ENCODE measurements around the gene NFRKB.

The NFRKB gene

GRCh38 chr11:129933891-129934290 lies 38.5 kb upstream of the NFRKB start:
- TF ChIP-seq CTCF (IDR thresholded peaks at IDR 0.05; ENCODE audit: low read depth, low read length) = no peak
- no peak for DNase-seq (ENCODE audit: extremely low read depth, low read depth)

GRCh38 chr11:129933262-129933661 lies 37.9 kb upstream of the NFRKB start:
- no peak for TF ChIP-seq CTCF (IDR thresholded peaks at IDR 0.05; ENCODE audit: low read depth, low read length)
- no peak for DNase-seq (ENCODE audit: extremely low read depth, low read depth)

GRCh38 chr11:129932381-129933067 lies 37.1 kb upstream of the NFRKB start:
- no peak for DNase-seq (ENCODE audit: extremely low read depth, low read depth)
- TF ChIP-seq CTCF (IDR thresholded peaks at IDR 0.05; ENCODE audit: low read depth, low read length) = no peak

- TF ChIP-seq CTCF (IDR thresholded peaks at IDR 0.05; ENCODE audit: low read depth, low read length) = no peak
- DNase-seq (ENCODE audit: extremely low read depth, low read depth) = no peak
Observed at GRCh38 chr11:129930743-129931142, 35.4 kb upstream of the NFRKB start.

- no peak for DNase-seq (ENCODE audit: extremely low read depth, low read depth)
- no peak for TF ChIP-seq CTCF (IDR thresholded peaks at IDR 0.05; ENCODE audit: low read depth, low read length)
Observed at GRCh38 chr11:129930296-129930695, 34.9 kb upstream of the NFRKB start.

GRCh38 chr11:129929721-129930120 lies 34.3 kb upstream of the NFRKB start:
- no peak for DNase-seq (ENCODE audit: extremely low read depth, low read depth)

More at GRCh38 chr11:129929721-129930120, 34.3 kb upstream of the NFRKB start:
- no peak for TF ChIP-seq CTCF (IDR thresholded peaks at IDR 0.05; ENCODE audit: low read depth, low read length)
